ENCODE results near the gene TMEM42.
"Not testable (repeated sequence)": the region's sequence is repeated elsewhere in the genome, so short reads cannot be mapped to it uniquely, and the experiment has no call there.

TMEM42 gene

DNA sequence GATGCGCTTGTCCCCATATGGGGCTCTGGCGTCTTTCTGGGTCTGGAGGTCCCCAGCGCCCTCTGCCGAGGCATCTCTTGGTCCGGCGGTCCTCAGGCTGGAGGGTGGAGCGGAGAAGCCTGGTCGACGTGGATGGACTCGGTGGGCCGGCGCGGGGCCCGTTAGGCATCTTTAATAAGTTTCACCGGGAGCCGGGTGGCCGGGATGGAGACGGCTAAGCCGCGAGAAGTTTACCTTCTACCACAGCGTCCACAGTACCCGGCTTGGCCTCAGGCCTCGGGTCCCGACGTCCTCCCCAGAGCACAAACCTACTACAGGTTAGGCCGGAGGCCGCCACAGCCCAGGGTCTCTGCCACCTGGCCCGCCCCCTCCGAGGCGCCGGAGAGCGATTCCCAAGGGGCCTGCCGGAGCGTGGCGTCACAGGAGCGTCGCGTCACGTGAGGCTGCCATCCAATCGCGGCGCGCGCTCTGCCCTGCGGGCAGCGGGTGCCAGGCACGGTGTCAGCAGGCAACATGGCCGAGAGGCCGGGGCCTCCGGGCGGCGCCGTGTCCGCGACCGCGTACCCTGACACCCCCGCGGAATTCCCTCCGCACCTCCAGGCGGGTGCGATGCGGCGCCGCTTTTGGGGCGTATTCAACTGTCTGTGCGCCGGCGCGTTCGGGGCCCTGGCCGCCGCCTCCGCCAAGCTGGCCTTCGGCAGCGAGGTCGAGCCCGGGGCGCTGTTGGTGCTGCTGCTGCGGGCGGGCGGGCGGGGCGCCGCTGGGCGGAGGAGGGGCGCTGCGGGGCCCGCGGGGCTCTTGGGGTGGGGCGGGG is at the start of gene TMEM42:
Gene TMEM42 (plus strand): TSS at position 501 of the 814 bp plus-strand sequence. CDS start 13 bp downstream, at position 514.
- Mint-ChIP-seq H3K36me3 (peaks cover 6% of the 10 kb centered on the region), H3K27ac (peak within 1 kb of the TSS; percentile 85), H3K4me1 (peaks cover 28% of the 10 kb centered on the region), H3K4me3 (peak within 1 kb of the TSS; percentile 90), H3K9me3 (no peaks in the 10 kb centered on the region), H3K27me3 (no peaks in the 10 kb centered on the region)
- ATAC-seq, result peak; percentile 98

DNA sequence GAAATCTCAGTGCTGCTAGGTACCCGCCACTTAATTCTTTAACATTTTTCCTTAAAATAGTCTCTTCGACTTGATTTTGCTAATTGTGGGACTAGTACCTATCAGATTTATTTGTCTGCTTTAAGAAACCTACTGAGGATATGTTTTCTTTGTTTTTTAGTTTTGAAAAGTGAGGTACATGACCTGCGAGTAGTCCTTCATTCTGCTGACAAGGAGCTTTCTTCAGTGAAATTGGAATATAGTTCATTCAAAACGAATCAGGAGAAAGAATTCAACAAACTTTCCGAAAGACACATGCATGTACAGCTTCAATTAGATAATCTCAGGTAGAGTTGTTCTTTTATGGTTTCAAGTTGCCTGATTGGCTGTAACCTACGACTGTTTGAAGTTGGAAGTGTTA is 47.0 kb upstream of the TMEM42 start:
- H3K27me3 Mint-ChIP-seq, result no peaks in the 10 kb centered on the region
- peaks cover 9% of the 10 kb centered on the region for H3K9me3 Mint-ChIP-seq
- H3K4me3 Mint-ChIP-seq, result no peak overlapping the region
- peaks cover 27% of the 10 kb centered on the region for H3K36me3 Mint-ChIP-seq
- H3K4me1 Mint-ChIP-seq, result no peaks in the 10 kb centered on the region
- no peak overlapping the region for H3K27ac Mint-ChIP-seq
- no peak for ATAC-seq

DNA sequence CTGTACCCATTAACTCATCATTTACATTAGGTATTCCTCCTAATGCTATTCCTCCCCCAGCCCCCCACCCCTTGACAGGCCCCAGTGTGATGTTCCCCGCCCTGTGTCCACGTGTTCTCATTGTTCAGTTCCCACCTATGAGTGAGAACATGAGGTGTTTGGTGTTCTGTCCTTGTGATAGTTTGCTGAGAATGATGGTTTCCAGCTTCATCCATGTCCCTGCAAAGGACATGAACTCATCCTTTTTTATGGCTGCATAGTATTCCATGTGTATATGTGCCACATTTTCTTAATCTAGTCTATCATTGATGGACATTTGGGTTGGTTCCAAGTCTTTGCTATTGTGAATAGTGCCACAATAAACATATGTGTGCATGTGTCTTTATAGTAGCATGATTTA is 45.4 kb upstream of the TMEM42 start:
- H3K4me1 Mint-ChIP-seq, H3K4me3 Mint-ChIP-seq, H3K27me3 Mint-ChIP-seq, H3K9me3 Mint-ChIP-seq, H3K27ac Mint-ChIP-seq, ATAC-seq: not testable (repeated sequence)
- H3K36me3 Mint-ChIP-seq, result peaks cover 31% of the 10 kb centered on the region

DNA sequence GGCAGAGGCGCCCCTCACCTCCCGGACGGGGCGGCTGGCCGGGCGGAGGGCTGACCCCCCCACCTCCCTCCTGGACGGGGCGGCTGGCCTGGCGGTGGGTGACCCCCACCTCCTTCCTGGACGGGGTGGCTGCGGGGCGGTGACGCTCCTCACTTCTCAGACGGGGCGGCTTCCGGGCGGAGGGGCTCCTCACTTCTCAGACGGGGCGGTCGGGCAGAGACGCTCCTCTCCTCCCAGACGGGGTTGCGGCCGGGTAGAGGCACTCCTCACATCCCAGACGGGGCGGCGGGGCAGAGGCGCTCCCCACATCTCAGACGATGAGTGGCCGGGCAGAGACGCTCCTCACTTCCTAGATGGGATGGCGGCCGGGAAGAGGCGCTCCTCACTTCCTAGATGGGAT is 40.5 kb upstream of the TMEM42 start:
- H3K27ac Mint-ChIP-seq, H3K4me3 Mint-ChIP-seq, H3K27me3 Mint-ChIP-seq, H3K4me1 Mint-ChIP-seq, ATAC-seq: not testable (repeated sequence)
- H3K36me3 Mint-ChIP-seq, result peaks cover 38% of the 10 kb centered on the region
- peaks cover 12% of the 10 kb centered on the region for H3K9me3 Mint-ChIP-seq

DNA sequence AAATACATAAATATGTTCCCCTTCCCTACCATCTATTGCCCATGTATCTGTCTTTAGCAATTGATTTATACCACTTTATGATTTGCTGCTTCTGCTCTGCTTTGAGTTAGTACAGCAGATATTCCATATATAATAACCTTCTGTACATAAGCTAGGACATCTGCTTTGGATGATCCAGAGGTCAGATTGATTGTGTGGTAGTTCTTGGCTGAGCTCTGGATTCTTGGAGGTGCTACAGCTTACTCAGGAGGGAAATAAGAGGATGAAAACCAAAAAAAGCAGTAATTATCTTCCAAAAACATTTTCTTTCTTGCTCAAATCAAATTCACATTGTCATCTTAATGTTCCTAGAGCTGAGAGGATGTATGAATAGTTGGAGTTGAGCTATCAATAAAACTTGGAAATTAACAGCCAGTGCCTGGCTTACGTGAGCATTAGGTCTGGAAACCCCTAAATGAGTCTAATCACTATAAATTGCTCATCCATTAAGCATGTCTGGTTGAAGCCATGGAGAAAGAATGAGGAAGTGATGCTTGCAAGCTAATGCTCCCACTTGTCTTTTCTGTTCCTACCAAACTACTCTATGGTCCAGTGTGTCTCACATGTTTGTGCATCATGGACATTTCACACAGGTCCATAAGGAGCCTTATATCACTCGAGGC is 36.3 kb upstream of the TMEM42 start:
- H3K4me1 Mint-ChIP-seq, result peaks cover 7% of the 10 kb centered on the region
- peaks cover 2% of the 10 kb centered on the region for H3K9me3 Mint-ChIP-seq
- H3K4me3 Mint-ChIP-seq, result no peak overlapping the region
- no peak overlapping the region for H3K27ac Mint-ChIP-seq
- ATAC-seq, result no peak
- H3K36me3 Mint-ChIP-seq, result peaks cover 7% of the 10 kb centered on the region
- no peaks in the 10 kb centered on the region for H3K27me3 Mint-ChIP-seq

DNA sequence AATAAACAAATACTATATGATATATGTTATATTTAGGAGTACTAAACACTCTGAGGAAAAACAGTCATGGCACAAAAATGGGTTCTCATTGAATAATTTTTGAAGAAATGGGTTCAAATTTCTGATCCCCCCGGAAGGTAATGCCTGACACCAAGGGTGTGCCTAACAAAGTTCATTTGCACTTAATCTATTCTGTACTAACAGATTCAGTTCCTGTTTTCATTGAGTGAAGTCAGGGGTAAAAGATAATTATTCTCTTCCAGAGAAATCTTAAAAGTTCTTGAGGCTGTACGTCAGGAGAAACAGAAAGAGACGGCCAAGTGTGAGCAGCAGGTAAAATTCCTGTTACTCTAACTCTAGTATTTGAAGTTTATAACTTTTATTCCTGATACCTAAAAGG is 34.5 kb upstream of the TMEM42 start:
- Mint-ChIP-seq H3K4me1 (peaks cover 7% of the 10 kb centered on the region), H3K36me3 (peaks cover 18% of the 10 kb centered on the region), H3K27ac (peak overlapping the region; percentile 69), H3K9me3 (peaks cover 2% of the 10 kb centered on the region), H3K27me3 (no peaks in the 10 kb centered on the region), H3K4me3 (peak overlapping the region; percentile 21)
- ATAC-seq, result peak; percentile 79

DNA sequence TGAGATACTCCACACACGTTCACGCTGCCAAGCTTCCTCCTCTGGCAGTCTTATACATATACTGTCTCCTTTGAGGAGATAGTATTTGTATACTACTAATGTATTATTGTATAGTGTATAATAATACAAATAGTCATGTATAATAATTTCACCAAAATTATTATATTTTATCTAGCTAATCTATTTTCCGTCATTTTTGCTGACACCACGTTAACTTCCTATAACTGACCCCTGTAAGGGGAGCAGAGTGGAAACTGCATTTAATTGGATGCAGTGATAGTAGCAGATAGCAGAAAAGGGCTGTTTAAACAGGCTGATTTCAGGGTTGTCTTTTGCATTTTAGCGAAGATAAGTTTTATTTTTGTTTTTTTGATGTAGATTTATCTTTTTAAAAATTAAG is 30.5 kb upstream of the TMEM42 start:
- no peak overlapping the region for H3K4me3 Mint-ChIP-seq

DNA sequence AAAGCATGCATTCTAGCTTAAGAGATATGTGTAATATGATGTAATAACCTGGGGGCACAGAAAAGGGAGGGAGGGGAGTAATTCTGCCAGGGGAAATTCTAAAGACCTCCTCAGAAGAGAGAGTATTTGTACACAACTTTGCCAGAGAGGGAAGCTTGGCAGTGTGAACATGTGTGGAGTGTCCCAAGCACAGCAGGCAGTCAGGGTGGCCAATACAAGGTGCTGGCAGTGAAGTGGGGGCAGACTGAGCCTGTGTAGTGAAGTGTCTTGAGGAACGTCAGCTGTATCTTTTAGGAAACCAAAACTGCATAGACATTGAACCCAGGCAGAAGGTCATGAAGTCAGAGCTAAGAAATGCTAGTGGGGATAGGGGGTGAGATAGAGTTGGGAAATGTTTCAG is 29.7 kb upstream of the TMEM42 start:
- no peak for ATAC-seq
- no peak overlapping the region for H3K27ac Mint-ChIP-seq
- H3K9me3 Mint-ChIP-seq, result peaks cover 9% of the 10 kb centered on the region
- peaks cover 6% of the 10 kb centered on the region for H3K4me1 Mint-ChIP-seq
- no peak overlapping the region for H3K4me3 Mint-ChIP-seq
- no peaks in the 10 kb centered on the region for H3K27me3 Mint-ChIP-seq
- peaks cover 22% of the 10 kb centered on the region for H3K36me3 Mint-ChIP-seq

More for the DNA sequence above, 30.5 kb upstream of the TMEM42 start:
- Mint-ChIP-seq H3K27ac (no peak overlapping the region), H3K27me3 (no peaks in the 10 kb centered on the region), H3K9me3 (peaks cover 4% of the 10 kb centered on the region), H3K36me3 (peaks cover 22% of the 10 kb centered on the region), H3K4me1 (peaks cover 7% of the 10 kb centered on the region)
- no peak for ATAC-seq

DNA sequence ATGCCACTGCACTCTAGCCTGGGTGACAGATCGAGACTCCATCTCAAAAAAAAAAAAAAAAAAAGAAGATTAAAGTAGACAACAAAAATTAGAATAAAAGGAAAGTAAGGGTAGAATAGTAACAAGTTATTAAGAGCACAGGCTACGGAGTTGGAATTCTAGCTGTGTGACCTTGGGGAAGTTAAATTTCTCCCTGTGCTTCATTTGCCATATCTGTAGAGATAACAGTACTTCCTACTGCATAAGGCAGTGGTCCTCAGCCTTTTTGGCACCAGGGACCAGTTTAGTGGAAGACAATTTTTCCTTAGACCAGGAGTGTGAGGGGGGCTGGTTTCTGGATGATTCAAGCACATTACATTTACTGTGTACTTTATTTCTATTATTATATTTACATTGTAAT is 28.7 kb upstream of the TMEM42 start:
- no peak for ATAC-seq
- Mint-ChIP-seq H3K27ac (no peak overlapping the region), H3K36me3 (peaks cover 23% of the 10 kb centered on the region), H3K4me3 (no peak overlapping the region), H3K9me3 (peaks cover 12% of the 10 kb centered on the region), H3K4me1 (no peaks in the 10 kb centered on the region), H3K27me3 (no peaks in the 10 kb centered on the region)

DNA sequence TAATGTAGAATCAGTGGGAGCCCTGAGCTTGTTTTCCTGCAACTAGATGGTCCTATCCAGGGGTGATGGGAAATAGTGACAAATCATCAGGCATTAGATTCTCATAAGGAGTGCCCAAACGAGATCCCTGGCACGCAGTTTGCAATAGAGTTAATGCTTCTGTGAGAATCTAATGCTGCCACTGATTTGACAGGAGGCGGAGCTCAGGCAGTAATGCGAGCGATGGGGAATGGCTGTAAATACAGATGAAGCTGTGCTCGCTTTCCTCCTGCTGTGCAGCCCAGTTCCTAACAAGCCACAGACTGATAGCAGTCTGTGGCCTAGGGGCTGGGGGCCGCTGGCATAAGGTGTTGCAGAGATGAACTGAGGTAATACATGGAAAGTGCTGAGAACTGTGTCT is 28.3 kb upstream of the TMEM42 start:
- no peaks in the 10 kb centered on the region for H3K4me1 Mint-ChIP-seq
- H3K27me3 Mint-ChIP-seq, result no peaks in the 10 kb centered on the region
- H3K27ac Mint-ChIP-seq, result no peak overlapping the region
- peaks cover 12% of the 10 kb centered on the region for H3K9me3 Mint-ChIP-seq
- H3K4me3 Mint-ChIP-seq, result no peak overlapping the region
- ATAC-seq, result no peak
- H3K36me3 Mint-ChIP-seq, result peaks cover 27% of the 10 kb centered on the region

DNA sequence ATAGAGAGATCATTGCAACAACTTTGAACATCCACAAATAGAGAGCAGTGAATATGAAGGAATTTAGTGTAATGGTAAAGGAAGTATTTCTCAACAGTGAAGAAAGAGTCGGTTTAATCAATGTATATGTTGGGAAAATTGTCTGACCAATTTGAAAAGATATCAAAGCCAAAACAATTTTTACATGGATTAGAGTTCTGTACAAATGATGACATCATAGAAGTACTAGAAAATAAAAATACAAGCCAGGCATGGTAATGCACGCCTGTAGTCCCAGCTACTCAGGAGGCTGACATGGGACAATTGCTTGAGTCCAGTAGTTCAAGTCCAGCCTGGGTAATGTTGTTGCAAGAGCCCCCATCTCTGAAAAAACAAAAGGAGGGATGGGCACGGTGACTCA is 26.0 kb upstream of the TMEM42 start:
- Mint-ChIP-seq H3K9me3 (peaks cover 12% of the 10 kb centered on the region), H3K27me3 (no peaks in the 10 kb centered on the region), H3K4me1 (no peaks in the 10 kb centered on the region), H3K27ac (no peak overlapping the region), H3K36me3 (peaks cover 35% of the 10 kb centered on the region), H3K4me3 (no peak overlapping the region)
- ATAC-seq, result no peak

DNA sequence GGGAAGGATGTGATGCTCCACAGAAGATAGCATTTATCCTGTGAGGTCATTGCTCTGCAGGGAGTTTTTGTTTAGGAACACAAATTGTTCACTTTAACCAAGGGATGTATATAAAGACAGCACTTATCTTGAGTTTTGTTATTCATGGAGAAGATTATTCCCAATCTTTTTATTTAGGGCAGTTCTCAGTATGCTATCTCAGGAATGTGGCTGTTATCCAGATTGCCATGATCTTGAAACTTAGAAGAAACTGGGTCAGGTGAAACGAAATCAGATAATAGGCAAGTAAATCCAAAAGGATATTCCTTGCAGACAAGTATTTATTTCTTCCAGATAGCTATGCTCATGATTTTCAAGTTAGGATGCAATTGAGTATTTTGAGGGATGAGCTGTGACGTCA is 19.3 kb upstream of the TMEM42 start:
- Mint-ChIP-seq H3K9me3 (peaks cover under 1% of the 10 kb centered on the region), H3K27ac (no peak overlapping the region), H3K36me3 (peaks cover 40% of the 10 kb centered on the region), H3K27me3 (no peaks in the 10 kb centered on the region), H3K4me1 (no peaks in the 10 kb centered on the region), H3K4me3 (no peak overlapping the region)
- ATAC-seq, result no peak

DNA sequence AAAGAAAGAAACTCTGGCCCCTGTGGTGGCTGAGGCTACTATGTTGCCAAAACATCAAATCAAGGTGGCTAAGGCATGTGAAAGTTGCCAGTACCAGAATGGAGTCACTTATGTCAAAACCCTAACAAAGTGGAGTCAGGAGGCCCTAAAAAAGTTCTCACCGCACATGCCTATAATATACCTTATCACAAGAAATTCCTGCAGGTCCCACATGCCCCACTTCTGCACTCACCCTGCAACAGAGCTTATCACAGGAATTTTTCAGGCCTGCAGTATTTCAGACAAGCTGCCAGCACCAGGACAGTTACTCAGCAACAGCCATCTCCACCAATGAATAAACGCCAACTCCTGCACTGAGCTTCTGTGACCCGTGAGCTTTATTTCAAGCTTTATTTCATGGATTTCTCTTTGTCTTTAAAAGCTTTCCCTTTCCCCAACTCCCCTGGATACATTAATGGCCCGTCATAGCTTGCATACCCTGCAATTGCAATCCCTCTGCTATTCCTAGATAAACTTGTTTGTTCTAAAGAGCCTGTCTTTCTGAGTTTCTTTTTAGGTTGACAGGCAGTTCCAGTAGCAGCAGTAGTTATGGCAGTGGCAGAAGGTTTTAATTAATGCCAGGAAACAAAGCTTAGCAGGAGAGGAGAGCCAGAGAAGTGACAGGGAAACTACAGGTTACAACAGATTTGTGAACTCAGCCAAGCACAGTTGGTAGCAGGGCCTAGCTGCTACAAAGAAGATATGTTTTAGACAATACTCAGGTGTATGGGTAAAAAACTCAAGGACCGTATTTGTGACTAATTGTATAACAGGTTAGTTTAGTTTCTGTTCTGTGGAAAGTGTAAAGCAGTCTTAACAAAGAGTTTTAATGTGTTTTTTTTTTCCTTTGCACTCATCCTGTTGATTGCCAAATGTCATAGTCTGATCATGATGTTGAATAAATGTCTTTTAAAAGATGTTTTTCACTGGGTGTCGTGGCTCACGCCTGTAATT is 15.9 kb upstream of the TMEM42 start:
- H3K36me3 Mint-ChIP-seq, result peaks cover 24% of the 10 kb centered on the region
- H3K27ac Mint-ChIP-seq, result no peak overlapping the region
- no peak overlapping the region for H3K4me3 Mint-ChIP-seq
- no peaks in the 10 kb centered on the region for H3K4me1 Mint-ChIP-seq
- no peaks in the 10 kb centered on the region for H3K27me3 Mint-ChIP-seq
- no peak for ATAC-seq
- H3K9me3 Mint-ChIP-seq, result no peaks in the 10 kb centered on the region

DNA sequence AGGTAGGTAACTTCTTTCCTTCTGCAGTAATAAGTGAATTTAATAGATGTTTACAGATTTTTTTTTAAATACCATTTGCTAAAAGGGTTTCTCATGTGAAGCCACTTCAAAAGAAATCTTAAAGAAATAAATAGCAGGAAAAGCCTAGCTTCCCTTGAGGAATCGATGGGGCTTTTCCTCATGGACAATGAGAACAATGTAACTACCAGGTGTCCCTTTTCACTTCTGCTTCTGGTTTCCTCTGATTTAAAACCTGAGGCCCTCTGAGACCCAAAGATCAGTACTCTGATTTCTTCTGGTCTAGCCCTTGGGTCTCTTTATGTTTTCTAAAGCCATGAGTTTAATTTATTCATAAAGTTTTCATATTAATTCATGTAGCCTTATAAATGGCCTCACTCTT is 13.1 kb upstream of the TMEM42 start:
- H3K9me3 Mint-ChIP-seq, result no peaks in the 10 kb centered on the region
- no peaks in the 10 kb centered on the region for H3K27me3 Mint-ChIP-seq
- peaks cover 20% of the 10 kb centered on the region for H3K36me3 Mint-ChIP-seq
- no peak for ATAC-seq
- H3K4me3 Mint-ChIP-seq, result no peak overlapping the region
- H3K27ac Mint-ChIP-seq, result no peak overlapping the region
- H3K4me1 Mint-ChIP-seq, result no peaks in the 10 kb centered on the region

DNA sequence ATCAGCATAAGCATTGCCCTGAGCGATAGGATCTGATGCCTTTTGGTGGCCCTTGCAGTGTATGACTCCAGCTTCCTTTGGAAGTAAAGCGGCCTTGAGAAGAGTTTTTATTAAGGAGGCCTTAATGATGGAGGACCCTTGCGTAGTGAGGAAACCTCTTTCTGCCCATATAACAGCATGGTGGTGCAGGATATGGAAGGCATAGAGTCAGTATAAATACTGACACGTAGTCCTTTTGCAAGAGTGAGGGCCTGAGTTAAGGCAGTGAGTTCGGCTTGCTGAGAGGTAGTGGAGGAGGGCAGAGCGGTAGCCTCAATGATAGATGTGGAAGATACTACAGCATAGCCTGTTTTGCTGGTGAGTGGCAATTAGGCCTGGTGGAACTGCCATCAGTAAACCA is 5.0 kb upstream of the TMEM42 start:
- not testable (repeated sequence) for H3K27me3 Mint-ChIP-seq, H3K36me3 Mint-ChIP-seq, H3K27ac Mint-ChIP-seq, H3K4me3 Mint-ChIP-seq, ATAC-seq, H3K9me3 Mint-ChIP-seq, H3K4me1 Mint-ChIP-seq
